T-cell (primary cell): ENCODE results near the gene KAT14. TPM values are rescaled to one million over a fixed set of nuclear protein-coding genes. Genes with fewer than 3 reads are reported as not detected.
A peak's percentile ranks its signal among the peaks of the same experiment; 100 is the strongest.
"Not testable (repeated sequence)": the region's sequence is repeated elsewhere in the genome, so short reads cannot be mapped to it uniquely, and the experiment has no call there.

Experiments used
- ATAC-seq, 4 experiments: fragments of 200-7000 bp in 3 of 4; fragments of 150-1000 bp in 1 of 4; cut with Tn5 transposase; replicated peaks in 1 of 4; 1 replicate in 3 of 4; 2 replicates in 1 of 4; pipeline ENCODE4 v1.10.0; 2021; ENCODE audit warnings: moderate library complexity in 3 of 4, mild to moderate bottlenecking in 2 of 4, moderate number of reproducible peaks in 1 of 4
- CTCF ChIA-PET, 2 donors: fragments of 300-600 bp; sonication (Branson Sonifier 250); formaldehyde crosslinking; loops; one replicate each; lab custom pipeline; 2022; ENCODE audit warnings: antibody characterized with exemption in 2 of 2; lab: Charles Lee
- POLR2A ChIA-PET, 2 donors: fragments of 300-600 bp; sonication (Branson Sonifier 250); formaldehyde crosslinking; loops; one replicate each; lab custom pipeline; 2022; ENCODE audit warnings: antibody characterized with exemption in 2 of 2; lab: Charles Lee
- DNase-seq, 35 experiments: peaks; one replicate each; pipeline versions ENCODE4 v3.0.0 to v3.0.0-alpha.2; 2013 to 2023
- H3K27ac ChIP-seq: one replicate; pipeline ENCODE4 v1.5.1; 2013; ENCODE audit warnings: low read length
- H3K27me3 ChIP-seq, 2 experiments: replicated peaks in 1 of 2; 1 replicate in 1 of 2; 2 replicates in 1 of 2; pipeline versions ENCODE4 v1.6.1 to v1.7.0; 2013; ENCODE audit warnings: low read length in 1 of 2, mixed read lengths in 1 of 2; ENCODE audit not compliant: control insufficient read depth in 2 of 2, insufficient read depth in 2 of 2; ENCODE audit errors: extremely low read depth in 1 of 2
- H3K36me3 ChIP-seq, 2 donors: 1 replicate in 1 of 2; 2 replicates in 1 of 2; pipeline versions ENCODE4 v1.6.1 to v1.7.0; 2013; ENCODE audit warnings: low read length in 1 of 2; ENCODE audit not compliant: control insufficient read depth in 2 of 2, insufficient read depth in 1 of 2; ENCODE audit errors: extremely low read depth in 1 of 2
- H3K4me1 ChIP-seq, 2 experiments: 1 replicate in 1 of 2; 2 replicates in 1 of 2; pipeline versions ENCODE4 v1.6.1 to v1.7.0; 2013; ENCODE audit warnings: low read length in 2 of 2, mixed read lengths in 1 of 2; ENCODE audit not compliant: insufficient read depth in 2 of 2, control insufficient read depth in 1 of 2; ENCODE audit errors: extremely low read depth in 1 of 2
- H3K4me3 ChIP-seq, 2 donors: 1 replicate in 1 of 2; 2 replicates in 1 of 2; pipeline versions ENCODE4 v1.5.1 to v1.7.0; 2013; ENCODE audit warnings: mild to moderate bottlenecking in 2 of 2, low read length in 1 of 2, moderate library complexity in 1 of 2; ENCODE audit not compliant: control insufficient read depth in 1 of 2; ENCODE audit errors: extremely low read depth in 1 of 2
- H3K9me3 ChIP-seq: 2 replicates; pipeline ENCODE4 v1.7.0; 2013
- H3K27ac Mint-ChIP-seq, 2 donors: one replicate each; pipeline ENCODE4 v1.8.0; 2020 to 2021; ENCODE audit warnings: mild to moderate bottlenecking in 2 of 2, mixed read lengths in 2 of 2
- H3K27me3 Mint-ChIP-seq, 2 donors: one replicate each; pipeline ENCODE4 v1.8.0; 2021 to 2022; ENCODE audit warnings: mixed read lengths in 2 of 2
- H3K36me3 Mint-ChIP-seq: one replicate; pipeline ENCODE4 v1.8.0; 2021; ENCODE audit warnings: mixed read lengths
- H3K4me1 Mint-ChIP-seq, 3 donors: one replicate each; pipeline ENCODE4 v1.8.0; 2020 to 2022; ENCODE audit warnings: mixed read lengths in 3 of 3, mild to moderate bottlenecking in 1 of 3
- H3K4me3 Mint-ChIP-seq, 3 donors: one replicate each; pipeline ENCODE4 v1.8.0; 2020 to 2022; ENCODE audit warnings: mild to moderate bottlenecking in 3 of 3, mixed read lengths in 3 of 3, moderate library complexity in 3 of 3
- H3K9me3 Mint-ChIP-seq, 3 donors: one replicate each; pipeline ENCODE4 v1.8.0; 2020 to 2022; ENCODE audit warnings: mixed read lengths in 3 of 3
- WGBS: methylation state at CpG from one replicate; pipeline ENCODE4 v1.1.5; 2013; ENCODE audit warnings: missing lambda C conversion rate; ENCODE audit not compliant: insufficient coverage; 5-methylcytosine and 5-hydroxymethylcytosine counted together
- total RNA-seq, 35 experiments: library from RNA in 6 of 35; stranded (reverse) in 6 of 35; fragments of 120-200 nt in 1 of 35; gene quantifications; one replicate each; pipeline versions ENCODE4 v1.2.1 to v1.2.4 and lab custom pipeline; 2013 to 2026

The KAT14 gene
- total RNA-seq, 5 donors from 2014 or later (not counting 1 experiment from before 2014, with no cell fraction given): 11.3 to 22.2 (median 20.5) TPM

GRCh38 chr20:18103497-18103896 is 34.2 kb upstream of the KAT14 start:
- ChIA-PET CTCF (no interaction called here), POLR2A (no interaction called here)
- Mint-ChIP-seq H3K27ac (no peak overlapping the region), H3K9me3 (peaks cover 0 to 2% (median 2%) of the 10 kb centered on the region in 3 donors), H3K4me3 (no peak overlapping the region), H3K27me3 (peaks cover 7 to 26% of the 10 kb centered on the region in 2 donors), H3K4me1 (no peaks in the 10 kb centered on the region), H3K36me3 (no peaks in the 10 kb centered on the region)
- Histone ChIP-seq H3K27ac (no peak overlapping the region), H3K36me3 (no peaks in the 10 kb centered on the region), H3K4me3 (no peak overlapping the region), H3K4me1 (no peaks in the 10 kb centered on the region), H3K27me3 (peaks cover 0 to 9% of the 10 kb centered on the region in 2 experiments), H3K9me3 (no peaks in the 10 kb centered on the region)
- ATAC-seq: no peak
- no CpG with 5 or more reads among the region's 1 CpG for WGBS
- DNase-seq: no peak

DNA sequence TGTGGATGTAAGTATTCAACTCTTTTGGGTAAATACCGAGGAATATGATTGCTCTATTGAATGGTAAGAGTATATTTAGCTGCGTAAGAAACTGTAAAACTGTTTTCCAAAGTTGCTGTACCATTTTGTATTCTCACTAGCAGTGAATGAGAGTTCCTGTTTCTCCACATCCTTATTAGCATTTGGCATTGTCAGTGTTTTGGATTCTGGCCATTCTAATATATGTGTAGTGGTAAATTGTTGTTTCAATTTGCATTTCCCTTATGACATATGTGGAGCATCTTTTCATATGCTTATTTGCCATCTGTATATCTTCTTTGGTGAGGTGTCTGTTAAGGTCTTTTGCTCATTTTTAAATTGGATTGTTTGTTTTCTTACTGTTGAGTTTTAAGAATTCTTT is 29.3 kb upstream of the KAT14 start:
- ATAC-seq (no peak), DNase-seq (no peak)
- H3K4me3 ChIP-seq: no peak overlapping the region
- H3K27ac Mint-ChIP-seq: no peak overlapping the region
- peaks cover 6% of the 10 kb centered on the region in 2 donors for H3K27me3 Mint-ChIP-seq
- no peaks in the 10 kb centered on the region for H3K9me3 ChIP-seq
- no peaks in the 10 kb centered on the region for H3K4me1 ChIP-seq
- no peak overlapping the region for H3K27ac ChIP-seq
- WGBS: no CpG with 5 or more reads among the region's 2 CpGs
- H3K36me3 Mint-ChIP-seq: no peaks in the 10 kb centered on the region
- CTCF ChIA-PET: no interaction called here
- H3K4me3 Mint-ChIP-seq: no peak overlapping the region
- H3K4me1 Mint-ChIP-seq: no peaks in the 10 kb centered on the region
- peaks cover 0 to 4% (median 4%) of the 10 kb centered on the region in 3 donors for H3K9me3 Mint-ChIP-seq
- no peaks in the 10 kb centered on the region for H3K36me3 ChIP-seq
- H3K27me3 ChIP-seq: peaks cover 0 to 4% of the 10 kb centered on the region in 2 experiments
- POLR2A ChIA-PET: no interaction called here

GRCh38 chr20:18128574-18128973 is 9.1 kb upstream of the KAT14 start:
- H3K4me3 ChIP-seq, H3K9me3 Mint-ChIP-seq, H3K27me3 ChIP-seq, H3K4me3 Mint-ChIP-seq, H3K4me1 Mint-ChIP-seq, H3K36me3 ChIP-seq, POLR2A ChIA-PET, H3K9me3 ChIP-seq, H3K27me3 Mint-ChIP-seq, H3K36me3 Mint-ChIP-seq, CTCF ChIA-PET, H3K4me1 ChIP-seq, DNase-seq, H3K27ac ChIP-seq: not testable (repeated sequence)
- peak overlapping the region; percentile 29 to 35 for H3K27ac Mint-ChIP-seq
- WGBS: 0% methylated on average over 1 of the region's 1 CpG
- peak in 3 of 4 experiments; percentile 27 to 39 (median 37) for ATAC-seq

GRCh38 chr20:18132663-18133062 is 5.0 kb upstream of the KAT14 start:
- no peaks in the 10 kb centered on the region for H3K36me3 ChIP-seq
- DNase-seq: no peak
- WGBS: no CpG with 5 or more reads among the region's 1 CpG
- H3K9me3 Mint-ChIP-seq: peaks cover 0 to 1% (median 0%) of the 10 kb centered on the region in 3 donors
- ChIA-PET CTCF (no interaction called here), POLR2A (interaction anchor here in 1 of 2 donors (0.6 kb wide), 1 partner anchor 22 kb away, joined by 3 read pairs; no protein-coding TSS in a partner anchor)
- no peaks in the 10 kb centered on the region for H3K36me3 Mint-ChIP-seq
- peaks cover 0 to 9% of the 10 kb centered on the region in 2 experiments for H3K4me1 ChIP-seq
- no peak overlapping the region for H3K27ac Mint-ChIP-seq
- no peaks in the 10 kb centered on the region for H3K9me3 ChIP-seq
- no peak overlapping the region for H3K4me3 Mint-ChIP-seq
- no peak for ATAC-seq
- H3K27me3 ChIP-seq: no peaks in the 10 kb centered on the region
- H3K4me1 Mint-ChIP-seq: peaks cover 5 to 11% (median 11%) of the 10 kb centered on the region in 3 donors
- no peaks in the 10 kb centered on the region for H3K27me3 Mint-ChIP-seq
- H3K27ac ChIP-seq: no peak overlapping the region
- H3K4me3 ChIP-seq: no peak overlapping the region

- peaks cover 5 to 15% of the 10 kb centered on the region in 2 experiments for H3K4me1 ChIP-seq
- H3K27ac ChIP-seq: no peak overlapping the region
- H3K27ac Mint-ChIP-seq: no peak overlapping the region
- H3K36me3 ChIP-seq: no peaks in the 10 kb centered on the region
- H3K27me3 Mint-ChIP-seq: no peaks in the 10 kb centered on the region
- ChIA-PET CTCF (no interaction called here), POLR2A (no interaction called here)
- H3K9me3 Mint-ChIP-seq: no peaks in the 10 kb centered on the region
- DNase-seq: no peak
- no peaks in the 10 kb centered on the region for H3K36me3 Mint-ChIP-seq
- no peak for ATAC-seq
- H3K27me3 ChIP-seq: no peaks in the 10 kb centered on the region
- no peaks in the 10 kb centered on the region for H3K9me3 ChIP-seq
- WGBS: no CpG with 5 or more reads among the region's 2 CpGs
- no peak overlapping the region for H3K4me3 ChIP-seq
- peaks cover 7 to 12% (median 11%) of the 10 kb centered on the region in 3 donors for H3K4me1 Mint-ChIP-seq
- H3K4me3 Mint-ChIP-seq: no peak overlapping the region
These were observed 3.7 kb upstream of the KAT14 start for GRCh38 chr20:18133962-18134361.

DNA sequence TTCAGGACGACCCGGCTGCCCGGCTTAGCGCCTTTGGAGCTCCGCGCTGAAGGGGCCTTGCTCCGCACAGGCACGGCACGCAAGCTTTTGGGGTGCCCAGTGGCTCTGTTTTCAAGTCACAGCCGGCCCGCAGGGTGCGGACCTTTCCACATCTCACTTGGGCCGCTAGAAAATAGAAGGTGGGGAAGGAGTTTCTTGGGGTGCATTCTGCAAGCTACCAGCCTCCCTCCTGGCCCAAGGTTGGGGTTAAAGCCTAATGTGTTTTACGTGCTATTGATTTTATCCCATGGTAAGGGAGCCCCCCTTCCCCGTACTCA is 561 bp downstream of the KAT14 start:
- peaks cover 8% of the 10 kb centered on the region for H3K36me3 Mint-ChIP-seq
- H3K4me1 ChIP-seq: peaks cover 14 to 31% of the 10 kb centered on the region in 2 experiments
- peak overlapping the region; percentile 87 to 89 (median 88) for H3K4me3 Mint-ChIP-seq
- peak overlapping the region; percentile 49 for H3K27ac ChIP-seq
- peaks cover 0 to 12% of the 10 kb centered on the region in 2 donors for H3K36me3 ChIP-seq
- peak overlapping the region; percentile 57 to 71 for H3K27ac Mint-ChIP-seq
- H3K27me3 Mint-ChIP-seq: no peaks in the 10 kb centered on the region
- DNase-seq: no peak
- H3K9me3 Mint-ChIP-seq: no peaks in the 10 kb centered on the region
- 0% methylated on average over 9 of the region's 15 CpGs for WGBS
- ChIA-PET CTCF (interaction anchor here (0.6 to 1.5 kb wide), 3 partner anchors 150 to 456 kb away, joined by 3 to 10 read pairs (median 9); partner anchors contain the start of genes RRBP1 (in 1 of the 2) and ZNF133 (in 1 of the 2)), POLR2A (interaction anchor here in 1 of 2 donors (0.5 to 1.1 kb wide), 2 partner anchors 43 to 370 kb away, joined by 3 to 6 read pairs; partner anchors contain the start of gene SEC23B)
- H3K9me3 ChIP-seq: no peaks in the 10 kb centered on the region
- peaks cover 28 to 38% (median 37%) of the 10 kb centered on the region in 3 donors for H3K4me1 Mint-ChIP-seq
- ATAC-seq: peak in 3 of 4 experiments; percentile 1 to 46 (median 3)
- peak overlapping the region; percentile 82 to 94 for H3K4me3 ChIP-seq
- no peaks in the 10 kb centered on the region for H3K27me3 ChIP-seq
